ENCODE results near the gene RNF11. TPM values are rescaled to one million over a fixed set of nuclear protein-coding genes. Genes with fewer than 3 reads are reported as not detected.

RNF11 gene
- total and polyA plus RNA-seq, 2 of the 8 experiments (the other 6 are each of a cell fraction or from before 2014, with no cell fraction given), result 49.6 to 54.2 TPM

- Histone ChIP-seq H3K4me2 (ENCODE audit: insufficient read depth in 1 of 2, low read depth in 2 of 2, low read length in 2 of 2) (no peak overlapping the region), H4K5ac (ENCODE audit: insufficient read length, low read depth, low read length) (no peak overlapping the region), H2BK15ac (ENCODE audit: low read length) (no peak overlapping the region), H3K9ac (replicated peaks in 1 of 4; ENCODE audit: extremely low read depth in 1 of 4, low read depth in 3 of 4, low read length in 3 of 4) (no peak overlapping the region), H4K91ac (replicated peaks; ENCODE audit: insufficient read length, low read length) (no peak overlapping the region), H3K14ac (ENCODE audit: insufficient read length) (no peak overlapping the region), H3K9me3 (ENCODE audit: insufficient read depth in 2 of 2, low read depth in 1 of 2, low read length in 1 of 2) (no peaks in the 10 kb centered on the region), H3K4me1 (replicated peaks in 1 of 4; ENCODE audit: control insufficient read depth in 3 of 4, insufficient read depth in 4 of 4, low read length in 3 of 4) (peaks cover 0 to 10% (median 1%) of the 10 kb centered on the region in 4 experiments; a peak in 2 of 7 replicates), H4K8ac (ENCODE audit: extremely low read depth, insufficient read depth, low read length) (no peak overlapping the region; the same call in 1 of the 2 replicates), H3K23ac (ENCODE audit: insufficient read length) (no peak overlapping the region), H2AFZ (ENCODE audit: low read length) (no peak overlapping the region), H2AK5ac (ENCODE audit: low read depth, low read length) (no peak overlapping the region), H3K27ac (ENCODE audit: low read depth, low read length) (no peak overlapping the region), H3K36me3 (ENCODE audit: control insufficient read depth in 2 of 4, insufficient read depth in 4 of 4, low read length in 3 of 4) (no peaks in the 10 kb centered on the region), H2BK12ac (ENCODE audit: low read depth, low read length) (no peak overlapping the region), H3K56ac (replicated peaks; ENCODE audit: insufficient read length, low read depth, low read length) (no peak overlapping the region), H2BK5ac (ENCODE audit: low read depth, low read length) (0 out of 2 replicates have a peak overlapping the region, but pooled peaks have one; percentile 8), H3K4me3 (ENCODE audit: extremely low read depth in 1 of 4, insufficient read depth in 2 of 4, low read depth in 3 of 4, low read length in 4 of 4) (no peak overlapping the region), H4K20me1 (replicated peaks in 1 of 2; ENCODE audit: control insufficient read depth in 1 of 2, insufficient read depth in 2 of 2, low read length in 2 of 2) (no peaks in the 10 kb centered on the region), H3K23me2 (ENCODE audit: low read depth, low read length) (no peaks in the 10 kb centered on the region; the same call in 1 of the 2 replicates), H3K4ac (replicated peaks; ENCODE audit: insufficient read length, low read depth, low read length) (no peak overlapping the region), H3K79me1 (ENCODE audit: low read depth, low read length) (no peaks in the 10 kb centered on the region), H2BK120ac (replicated peaks; ENCODE audit: low read depth, low read length) (no peak overlapping the region), H2BK20ac (ENCODE audit: low read length) (no peak overlapping the region), H3K27me3 (replicated peaks in 1 of 4; ENCODE audit: control insufficient read depth in 3 of 4, extremely low read depth in 1 of 4, insufficient read depth in 3 of 4, low read length in 3 of 4) (no peaks in the 10 kb centered on the region), H3K18ac (ENCODE audit: extremely low read depth, low read length) (no peak overlapping the region), H3K79me2 (ENCODE audit: control insufficient read depth in 1 of 2, insufficient read depth in 2 of 2, low read length in 2 of 2) (no peaks in the 10 kb centered on the region)
- FAIRE-seq, result no peak
- no peak for DNase-seq (ENCODE audit: low read depth in 1 of 2, low spot score in 2 of 2)
- TF ChIP-seq RXRA (IDR thresholded peaks at IDR 0.05; ENCODE audit: insufficient read depth, low read depth, low read length) (no peak), SP2 (IDR thresholded peaks at IDR 0.05; ENCODE audit: low read length) (no peak), E2F6 (IDR thresholded peaks at IDR 0.05) (peak; percentile 24; the same call in 1 of the 2 replicates), NANOG (IDR thresholded peaks at IDR 0.05; ENCODE audit: insufficient read depth, low read depth, low read length, poor library complexity, severe bottlenecking) (no peak), CHD2 (IDR thresholded peaks at IDR 0.05; ENCODE audit: low read length) (no peak), KDM1A (IDR thresholded peaks at IDR 0.05; ENCODE audit: borderline replicate concordance, low read length) (no peak)
- ChIA-PET POLR2A (ENCODE audit: partially characterized antibody) (interaction anchor here (0.8 kb wide), 2 partner anchors 16 to 24 kb away, joined by 3 read pairs; no protein-coding TSS in a partner anchor), CTCF (ENCODE audit: partially characterized antibody) (interaction anchor here (0.5 to 1.8 kb wide), 3 partner anchors 9 to 115 kb away, joined by 3 to 8 read pairs (median 4); no protein-coding TSS in a partner anchor)
- WGBS, 2 experiments (ENCODE audit: extremely low coverage in 1 of 2, insufficient coverage in 1 of 2, insufficient read length in 1 of 2, insufficient replicate concordance in 2 of 2, low coverage in 1 of 2, low lambda C conversion rate in 2 of 2, missing lambda C conversion rate in 1 of 2), result 92 to 100% methylated on average over 1 to 10 of the region's 11 CpGs
Observed at GRCh38 chr1:51320967-51321923, 85.2 kb downstream of the RNF11 start.
